Progenitor cell of endocrine pancreas (in vitro differentiated cells): ENCODE measurements around the gene CYSRT1. TPM values are rescaled to one million over a fixed set of nuclear protein-coding genes. Genes with fewer than 3 reads are reported as not detected.

Experiments used
- DNase-seq: peaks from one replicate; pipeline ENCODE4 v3.0.0; 2021; ENCODE audit warnings: low spot score; ENCODE audit not compliant: unreplicated experiment
- H3K27ac Mint-ChIP-seq: 2 replicates; pipeline ENCODE4 v1.8.0; 2021; ENCODE audit warnings: mild to moderate bottlenecking, moderate library complexity, mixed read lengths
- H3K27me3 Mint-ChIP-seq: 2 replicates; pipeline ENCODE4 v1.8.0; 2021; ENCODE audit warnings: mixed read lengths
- H3K36me3 Mint-ChIP-seq: 2 replicates; pipeline ENCODE4 v1.8.0; 2022; ENCODE audit warnings: mixed read lengths; ENCODE audit not compliant: insufficient read depth
- H3K4me1 Mint-ChIP-seq: 2 replicates; pipeline ENCODE4 v1.8.0; 2021; ENCODE audit warnings: low read depth, mixed read lengths
- H3K4me3 Mint-ChIP-seq: 2 replicates; pipeline ENCODE4 v1.8.0; 2021; ENCODE audit warnings: low read depth, mild to moderate bottlenecking, moderate library complexity, mixed read lengths
- H3K9me3 Mint-ChIP-seq: 2 replicates; pipeline ENCODE4 v1.8.0; 2021; ENCODE audit warnings: low read depth, mixed read lengths
- total RNA-seq: library from RNA; stranded (reverse); gene quantifications from 2 replicates; pipeline ENCODE4 v1.2.1, GENCODE V29; 2021
- TF ChIP-seq, protein P1 (sequence below): fragments of 200-600 bp; sonication (generic); IDR thresholded peaks from one replicate; pipeline ENCODE4 v1.5.0; 2021; ENCODE audit warnings: antibody characterized with exemption, mild to moderate bottlenecking; ENCODE audit not compliant: unreplicated experiment

The CYSRT1 gene
- total RNA-seq, 1 donor from 2014 or later: 2.7 TPM

DNA sequence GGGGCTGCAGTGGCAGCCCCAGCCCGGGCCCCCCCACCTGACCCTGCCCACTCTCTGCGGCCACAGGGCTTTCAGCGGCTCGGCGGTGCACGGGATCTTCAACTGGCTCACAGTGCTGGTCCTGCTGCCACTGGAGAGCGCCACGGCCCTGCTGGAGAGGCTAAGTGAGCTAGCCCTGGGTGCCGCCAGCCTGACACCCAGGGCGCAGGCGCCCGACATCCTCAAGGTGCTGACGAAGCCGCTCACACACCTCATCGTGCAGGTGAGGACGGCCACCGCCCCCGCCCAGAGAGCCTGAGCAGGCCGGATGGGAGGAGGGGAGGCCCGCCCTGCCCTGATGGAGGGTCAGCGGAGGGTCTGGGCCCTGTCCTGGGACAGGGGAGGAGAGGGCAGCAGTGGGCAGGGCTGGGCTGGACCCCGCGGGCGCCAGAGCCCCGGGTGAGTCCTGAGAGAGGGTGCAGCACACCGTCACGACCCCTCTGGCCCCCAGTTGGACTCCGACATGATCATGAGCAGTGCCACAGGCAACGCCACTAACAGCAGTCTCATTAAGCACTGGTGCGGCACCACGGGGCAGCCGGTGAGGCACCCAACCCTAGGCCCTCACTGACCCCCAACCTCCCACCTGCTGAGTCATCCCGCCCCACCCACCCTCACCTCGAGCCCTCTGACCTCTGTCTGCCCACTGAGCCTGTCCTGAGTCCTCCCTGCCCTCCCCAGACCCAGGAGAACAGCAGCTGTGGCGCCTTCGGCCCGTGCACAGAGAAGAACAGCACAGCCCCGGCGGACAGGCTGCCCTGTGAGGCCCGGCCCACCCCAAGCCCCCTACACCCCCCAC lies 8.4 kb downstream of the CYSRT1 start:
- DNase-seq: no peak
- Mint-ChIP-seq H3K9me3 (no peaks in the 10 kb centered on the region), H3K27ac (no peak overlapping the region)

DNA sequence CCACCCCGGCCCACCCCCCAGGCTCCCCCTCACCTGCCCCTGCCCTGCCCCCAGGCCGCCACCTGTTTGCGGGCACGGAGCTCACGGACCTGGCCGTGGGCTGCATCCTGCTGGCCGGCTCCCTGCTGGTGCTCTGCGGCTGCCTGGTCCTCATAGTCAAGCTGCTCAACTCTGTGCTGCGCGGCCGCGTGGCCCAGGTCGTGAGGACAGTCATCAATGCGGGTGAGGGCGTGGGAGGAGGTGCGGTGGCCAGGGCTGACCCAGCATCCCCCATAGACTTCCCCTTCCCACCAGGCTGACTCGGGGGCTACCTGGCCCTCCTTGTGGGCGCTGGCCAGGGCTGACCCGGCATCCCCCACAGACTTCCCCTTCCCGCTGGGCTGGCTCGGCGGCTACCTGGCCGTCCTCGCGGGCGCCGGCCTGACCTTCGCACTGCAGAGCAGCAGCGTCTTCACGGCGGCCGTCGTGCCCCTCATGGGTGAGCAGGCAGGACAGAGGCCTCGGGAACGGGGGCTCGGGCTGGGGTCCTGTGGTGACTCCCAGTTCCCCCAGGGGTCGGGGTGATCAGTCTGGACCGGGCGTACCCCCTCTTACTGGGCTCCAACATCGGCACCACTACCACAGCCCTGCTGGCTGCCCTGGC lies 9.2 kb downstream of the CYSRT1 start:
- DNase-seq: no peak
- no peaks in the 10 kb centered on the region for H3K36me3 Mint-ChIP-seq
- H3K4me1 Mint-ChIP-seq: peaks cover 17% of the 10 kb centered on the region
- H3K4me3 Mint-ChIP-seq: no peak overlapping the region
- H3K27me3 Mint-ChIP-seq: no peaks in the 10 kb centered on the region
- TF ChIP-seq, protein P1, sequence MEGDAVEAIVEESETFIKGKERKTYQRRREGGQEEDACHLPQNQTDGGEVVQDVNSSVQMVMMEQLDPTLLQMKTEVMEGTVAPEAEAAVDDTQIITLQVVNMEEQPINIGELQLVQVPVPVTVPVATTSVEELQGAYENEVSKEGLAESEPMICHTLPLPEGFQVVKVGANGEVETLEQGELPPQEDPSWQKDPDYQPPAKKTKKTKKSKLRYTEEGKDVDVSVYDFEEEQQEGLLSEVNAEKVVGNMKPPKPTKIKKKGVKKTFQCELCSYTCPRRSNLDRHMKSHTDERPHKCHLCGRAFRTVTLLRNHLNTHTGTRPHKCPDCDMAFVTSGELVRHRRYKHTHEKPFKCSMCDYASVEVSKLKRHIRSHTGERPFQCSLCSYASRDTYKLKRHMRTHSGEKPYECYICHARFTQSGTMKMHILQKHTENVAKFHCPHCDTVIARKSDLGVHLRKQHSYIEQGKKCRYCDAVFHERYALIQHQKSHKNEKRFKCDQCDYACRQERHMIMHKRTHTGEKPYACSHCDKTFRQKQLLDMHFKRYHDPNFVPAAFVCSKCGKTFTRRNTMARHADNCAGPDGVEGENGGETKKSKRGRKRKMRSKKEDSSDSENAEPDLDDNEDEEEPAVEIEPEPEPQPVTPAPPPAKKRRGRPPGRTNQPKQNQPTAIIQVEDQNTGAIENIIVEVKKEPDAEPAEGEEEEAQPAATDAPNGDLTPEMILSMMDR: no peak
- no peak overlapping the region for H3K27ac Mint-ChIP-seq
- H3K9me3 Mint-ChIP-seq: no peaks in the 10 kb centered on the region

More for the DNA sequence above, 8.4 kb downstream of the CYSRT1 start:
- TF ChIP-seq, protein P1: no peak
- no peaks in the 10 kb centered on the region for H3K27me3 Mint-ChIP-seq
- no peak overlapping the region for H3K4me3 Mint-ChIP-seq
- H3K36me3 Mint-ChIP-seq: no peaks in the 10 kb centered on the region
- H3K4me1 Mint-ChIP-seq: peaks cover 14% of the 10 kb centered on the region

DNA sequence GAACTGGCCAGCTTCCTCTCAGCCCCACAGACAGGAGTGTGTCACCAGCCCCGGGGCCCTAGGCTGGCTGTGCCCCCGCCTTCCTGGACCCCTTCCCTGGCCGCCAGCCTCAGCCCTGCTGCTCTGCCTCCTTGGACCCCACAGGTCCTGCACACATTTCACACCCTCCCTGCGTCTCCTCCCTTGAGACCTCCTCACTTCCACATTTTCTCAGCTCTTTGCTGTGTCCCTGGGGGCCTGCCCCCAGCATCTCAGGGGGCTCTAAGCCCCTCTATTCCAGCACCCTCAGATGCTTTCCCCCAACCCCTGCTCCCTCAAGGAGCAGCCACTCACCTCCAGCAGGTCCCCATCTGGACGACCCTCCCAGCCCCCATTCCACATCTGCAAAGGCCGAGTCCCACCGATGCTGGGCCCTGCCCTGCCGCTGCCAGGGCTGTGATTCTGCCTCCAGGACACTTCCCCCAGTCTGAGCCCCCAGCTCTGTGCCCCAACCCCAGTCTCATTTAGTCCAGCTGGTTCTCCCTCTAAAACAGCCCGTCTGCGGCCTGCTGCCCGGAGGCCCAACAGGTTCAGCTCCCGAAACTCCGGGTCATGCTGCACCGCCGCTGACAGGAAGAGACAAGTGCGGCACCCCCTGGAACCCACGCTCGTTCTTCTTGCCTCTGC lies 9.9 kb downstream of the CYSRT1 start:
- Mint-ChIP-seq H3K27me3 (no peaks in the 10 kb centered on the region), H3K4me1 (peaks cover 17% of the 10 kb centered on the region), H3K9me3 (no peaks in the 10 kb centered on the region), H3K36me3 (no peaks in the 10 kb centered on the region), H3K4me3 (no peak overlapping the region), H3K27ac (no peak overlapping the region)
- TF ChIP-seq, protein P1: no peak
- no peak for DNase-seq

DNA sequence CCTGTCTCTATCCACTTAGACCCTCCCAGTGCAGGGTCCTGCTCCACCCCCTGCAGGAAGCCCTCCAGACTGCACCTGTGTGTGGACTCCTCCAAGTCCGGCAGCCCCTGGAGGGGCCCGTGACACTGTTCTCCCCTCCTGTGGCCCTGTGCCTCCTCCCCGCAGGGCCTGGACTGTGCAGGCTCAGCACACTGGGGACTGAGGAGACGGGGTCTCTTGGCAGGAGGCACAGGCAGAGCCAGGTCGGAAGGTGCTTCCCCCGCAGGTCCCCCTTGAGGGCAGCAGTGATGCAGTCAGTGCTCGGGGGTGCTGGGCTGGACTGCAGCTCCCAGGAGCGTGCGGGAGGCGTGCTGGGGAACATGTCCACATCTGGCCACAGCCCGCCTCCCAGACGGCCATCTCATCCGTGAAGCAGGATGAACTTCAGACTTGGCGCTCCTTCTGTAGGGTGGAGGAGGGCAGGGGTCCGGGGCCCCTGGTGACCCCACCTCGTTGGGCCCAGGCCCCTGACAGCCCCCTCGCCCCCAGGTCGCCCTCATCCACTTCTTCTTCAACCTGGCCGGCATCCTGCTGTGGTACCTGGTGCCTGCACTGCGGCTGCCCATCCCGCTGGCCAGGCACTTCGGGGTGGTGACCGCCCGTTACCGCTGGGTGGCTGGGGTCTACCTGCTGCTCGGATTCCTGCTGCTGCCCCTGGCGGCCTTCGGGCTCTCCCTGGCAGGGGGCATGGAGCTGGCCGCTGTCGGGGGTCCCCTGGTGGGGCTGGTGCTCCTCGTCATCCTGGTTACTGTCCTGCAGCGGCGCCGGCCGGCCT lies 10.7 kb downstream of the CYSRT1 start:
- TF ChIP-seq, protein P1: peak; percentile 22
- Mint-ChIP-seq H3K4me3 (peak overlapping the region; percentile 46), H3K27ac (no peak overlapping the region), H3K27me3 (no peaks in the 10 kb centered on the region), H3K4me1 (peaks cover 17% of the 10 kb centered on the region), H3K9me3 (no peaks in the 10 kb centered on the region), H3K36me3 (no peaks in the 10 kb centered on the region)
- no peak for DNase-seq
